SK-N-MC (cell line): ENCODE data around the gene BGN.

Experiments used
- EZH2 ChIP-seq: fragments of 200-600 bp; sonication (generic); IDR thresholded peaks from one replicate; pipeline ENCODE4 v1.6.1; 2017; ENCODE audit warnings: antibody characterized with exemption
- FOXP2 ChIP-seq: optimal IDR thresholded peaks from 2 replicates; pipeline ENCODE3; 2011; ENCODE audit warnings: mild to moderate bottlenecking, moderate library complexity; ENCODE audit not compliant: insufficient read depth; ENCODE audit errors: extremely low read length, control extremely low read depth
- POLR2AphosphoS5 ChIP-seq: IDR thresholded peaks from 2 replicates; pipeline ENCODE4 v1.6.1; 2012; ENCODE audit warnings: mild to moderate bottlenecking, low read depth, low read length, borderline replicate concordance

DNA sequence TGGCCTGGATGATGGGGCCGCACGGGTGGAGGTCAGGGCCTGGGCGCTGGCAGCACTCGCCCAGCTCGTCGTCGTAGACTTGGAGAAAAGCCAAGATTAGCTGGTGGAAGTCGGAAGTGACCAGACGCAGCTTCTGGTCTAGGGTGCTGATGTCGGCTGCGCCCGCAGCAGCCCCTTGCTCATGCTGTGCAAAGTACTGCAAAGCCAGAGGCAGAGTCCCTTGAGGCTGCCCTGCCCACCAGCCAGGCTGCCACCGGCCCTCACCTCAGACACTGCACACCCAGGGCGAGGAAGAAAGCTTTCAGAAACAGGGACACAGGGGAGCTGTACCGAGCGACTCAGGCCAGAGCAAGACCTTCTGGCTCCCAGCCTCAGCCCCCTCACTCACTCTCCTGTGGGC lies 39.2 kb upstream of the BGN start:
- TF ChIP-seq POLR2AphosphoS5 = no peak
- no peak for TF ChIP-seq EZH2
- TF ChIP-seq FOXP2 = no peak
